GM19463 (cell line): ENCODE results near the gene LMNTD2.
A peak's percentile ranks its signal among the peaks of the same experiment; 100 is the strongest.
"Not testable (repeated sequence)": the region's sequence is repeated elsewhere in the genome, so short reads cannot be mapped to it uniquely, and the experiment has no call there.

Experiments
- ATAC-seq: cut with Tn5 transposase; IDR thresholded peaks from one replicate; pipeline ENCODE4 v1.9.1; 2021; ENCODE audit warnings: mild to moderate bottlenecking, moderate library complexity; ENCODE audit not compliant: unreplicated experiment

The LMNTD2 gene

DNA sequence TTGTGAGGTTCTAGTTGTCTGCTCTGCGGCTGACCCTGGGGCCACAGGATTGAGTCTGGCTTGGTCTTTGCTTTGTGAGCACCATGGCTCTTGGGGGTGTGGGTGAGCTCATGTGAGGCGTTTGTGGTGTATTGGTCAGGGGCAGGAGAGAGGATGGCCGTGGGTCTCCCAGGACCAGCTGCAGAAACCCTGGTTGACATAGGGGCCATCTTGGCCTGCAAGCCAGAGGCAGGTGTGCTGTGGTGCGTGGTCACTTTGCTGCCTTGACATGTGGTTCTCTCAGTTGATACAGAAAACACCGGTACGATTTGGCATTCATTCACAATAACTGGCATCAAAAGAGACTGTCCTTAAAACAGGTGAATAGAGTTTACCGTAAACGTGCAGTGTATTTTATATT is 27.0 kb upstream of the LMNTD2 start:
- no peak for ATAC-seq

- no peak for ATAC-seq
Measured at GRCh38 chr11:586376-587316, 26.1 kb upstream of the LMNTD2 start.

GRCh38 chr11:584287-584686 is 23.7 kb upstream of the LMNTD2 start:
- no peak for ATAC-seq

- no peak for ATAC-seq
Measured at GRCh38 chr11:581752-582151, 21.2 kb upstream of the LMNTD2 start.

DNA sequence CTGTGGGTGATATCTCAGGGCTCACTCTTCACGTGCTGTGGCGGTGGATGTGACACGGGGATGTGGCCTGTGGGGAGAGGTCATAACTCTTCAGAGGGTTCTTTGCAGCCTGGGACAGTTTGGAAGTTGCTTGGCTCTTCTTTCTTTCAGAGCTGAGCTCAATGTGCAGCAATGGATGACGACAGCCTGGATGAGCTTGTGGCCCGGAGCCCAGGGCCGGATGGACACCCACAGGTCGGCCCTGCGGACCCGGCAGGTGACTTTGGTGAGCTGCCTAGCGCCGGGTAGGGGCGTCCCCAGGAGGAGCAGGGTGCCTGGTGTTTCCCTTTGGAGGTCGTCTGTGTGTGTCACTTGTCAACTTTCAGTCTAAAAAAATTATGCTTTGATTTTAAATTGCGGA is 20.8 kb upstream of the LMNTD2 start:
- no peak for ATAC-seq

GRCh38 chr11:579830-580601 is 19.5 kb upstream of the LMNTD2 start:
- ATAC-seq, result no peak

- ATAC-seq, result no peak
Measured at GRCh38 chr11:578276-579035, 17.9 kb upstream of the LMNTD2 start.

- ATAC-seq, result no peak
Measured at GRCh38 chr11:577611-577894, 17.0 kb upstream of the LMNTD2 start.

DNA sequence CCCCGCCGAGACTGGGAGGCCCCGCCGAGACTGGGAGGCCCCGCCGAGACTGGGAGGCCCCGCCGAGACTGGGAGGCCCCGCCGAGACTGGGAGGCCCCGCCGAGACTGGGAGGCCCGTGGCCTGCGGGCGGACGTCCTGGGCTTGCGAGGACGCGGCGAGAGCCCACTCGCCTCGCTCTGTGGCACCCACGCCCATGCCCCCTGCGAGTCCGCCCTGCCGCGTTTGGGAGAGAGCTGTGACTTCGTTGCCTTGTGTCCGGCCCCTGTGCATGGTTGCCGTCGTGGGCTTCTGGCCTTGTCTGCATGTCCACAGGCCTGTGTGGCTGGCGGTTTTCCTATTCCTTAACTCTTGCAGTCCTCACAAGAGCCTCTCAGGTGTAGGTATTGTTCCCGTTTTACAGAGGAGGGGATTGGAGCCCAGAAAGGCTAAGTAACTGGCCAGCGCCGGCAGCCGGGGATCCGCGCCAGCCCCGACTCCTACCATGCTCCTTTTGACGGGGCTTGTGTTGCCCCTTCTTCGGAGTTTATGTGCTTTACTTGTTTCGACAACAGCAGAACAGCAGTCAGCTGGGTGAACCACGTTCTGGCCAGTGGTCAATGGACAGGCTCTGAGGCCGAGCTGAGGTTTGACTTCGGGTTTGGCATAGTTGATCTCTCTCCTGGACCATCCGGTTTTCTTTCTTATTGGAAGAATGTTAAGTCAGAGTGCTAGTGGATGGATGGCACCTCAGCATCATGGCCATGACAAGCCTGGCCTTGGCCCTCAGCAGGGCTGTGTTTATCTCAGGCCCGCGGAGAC is 16.5 kb upstream of the LMNTD2 start:
- no peak for ATAC-seq

- ATAC-seq, result peak; percentile 86
Measured at GRCh38 chr11:575996-576768, 15.6 kb upstream of the LMNTD2 start, which contains the start of gene PHRF1. Gene PHRF1, plus strand, starts transcription at chr11:576470. Its CDS starts 5,043 bp downstream, at chr11:581513.

DNA sequence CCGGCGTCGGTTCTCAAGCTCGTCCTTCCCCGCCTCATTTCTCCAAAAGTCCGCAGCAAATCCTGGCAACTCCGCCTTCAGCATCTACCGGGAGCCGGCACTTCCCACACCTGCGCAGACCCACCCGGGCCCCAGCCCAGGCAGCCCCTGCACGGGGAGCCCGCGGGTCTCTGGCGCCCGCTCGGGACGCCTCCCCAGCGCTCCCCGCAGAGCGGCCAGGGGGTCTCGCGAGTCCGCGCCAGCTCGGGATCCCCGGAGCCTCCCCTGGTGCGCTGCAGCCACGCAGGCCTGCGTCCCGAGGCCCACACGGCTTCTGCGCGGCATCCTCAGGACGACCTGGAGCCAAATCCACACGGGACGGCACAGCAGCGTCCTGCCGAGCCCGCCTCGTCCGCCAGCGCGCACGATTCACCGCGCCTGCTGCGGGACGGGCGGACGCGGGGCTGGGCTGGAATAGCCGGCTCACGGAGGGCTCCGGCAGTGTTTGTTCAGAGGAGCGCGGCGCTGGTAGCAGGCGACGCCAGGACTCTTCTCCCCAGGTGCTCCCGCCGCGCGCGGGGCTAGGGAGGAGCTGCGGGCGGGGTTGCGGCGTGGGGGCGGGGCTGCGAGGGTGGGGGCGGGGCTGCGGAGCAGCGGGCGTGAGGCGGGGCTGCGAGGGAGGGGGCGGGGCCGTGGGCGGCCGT is 14.9 kb upstream of the LMNTD2 start:
- peak; percentile 34 for ATAC-seq

GRCh38 chr11:574632-575312 is 14.2 kb upstream of the LMNTD2 start:
- no peak for ATAC-seq

DNA sequence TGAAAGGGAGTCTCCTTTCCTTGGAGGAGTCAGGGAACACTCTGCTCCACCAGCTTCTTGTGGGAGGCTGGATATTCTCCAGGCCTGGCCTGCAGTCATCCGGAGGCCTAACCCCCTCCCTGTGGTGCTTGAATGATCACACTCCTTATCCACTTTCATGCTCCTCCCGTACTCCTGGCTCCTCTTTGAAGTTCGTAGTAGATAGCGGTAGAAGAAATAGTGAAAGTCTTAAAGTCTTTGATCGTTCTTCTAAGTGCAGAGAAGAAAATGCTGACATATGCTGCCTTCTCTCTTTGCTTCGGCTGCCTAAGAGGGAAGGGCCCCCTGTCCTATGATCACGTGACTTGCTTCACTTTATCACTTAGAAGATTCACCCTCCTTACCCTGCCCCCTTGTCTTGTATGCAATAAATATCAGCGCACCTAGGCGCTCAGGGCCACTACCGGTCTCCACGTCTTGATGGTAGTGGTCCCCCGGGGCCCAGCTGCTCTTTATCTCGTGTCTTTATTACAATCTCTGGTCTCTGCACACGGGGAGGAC is 13.6 kb upstream of the LMNTD2 start:
- ATAC-seq, result not testable (repeated sequence)

DNA sequence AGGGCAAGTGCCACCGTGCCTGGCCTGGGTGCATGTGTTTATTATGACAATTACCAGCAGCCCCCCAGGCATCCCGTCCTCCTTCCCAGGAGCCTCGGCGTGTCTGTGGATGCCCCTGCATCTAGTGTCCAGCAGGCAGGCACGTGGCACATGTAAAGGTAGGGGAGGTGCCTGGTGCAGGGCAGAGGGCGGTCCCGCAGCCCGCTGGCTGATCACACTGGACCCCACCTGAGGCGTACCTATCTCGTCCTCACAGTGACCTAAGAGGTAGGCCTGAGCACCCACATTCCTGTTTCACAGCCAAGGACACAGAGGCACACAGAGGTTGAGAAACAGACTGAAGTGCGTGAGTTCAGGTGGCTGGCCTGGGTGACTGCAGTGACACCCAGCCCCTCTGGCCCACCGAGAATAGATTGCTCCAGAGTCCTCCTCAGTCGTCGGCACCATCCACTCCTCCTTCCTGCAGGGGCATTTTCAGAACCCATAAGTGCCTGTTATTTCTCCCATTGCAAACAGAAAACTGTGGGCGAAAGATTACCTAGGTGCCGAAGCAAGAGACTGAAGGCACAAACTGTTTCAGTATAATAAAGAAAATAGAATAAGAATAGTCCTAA is 12.7 kb upstream of the LMNTD2 start:
- ATAC-seq, result no peak

- no peak for ATAC-seq
Measured at GRCh38 chr11:571802-572185, 11.3 kb upstream of the LMNTD2 start.

DNA sequence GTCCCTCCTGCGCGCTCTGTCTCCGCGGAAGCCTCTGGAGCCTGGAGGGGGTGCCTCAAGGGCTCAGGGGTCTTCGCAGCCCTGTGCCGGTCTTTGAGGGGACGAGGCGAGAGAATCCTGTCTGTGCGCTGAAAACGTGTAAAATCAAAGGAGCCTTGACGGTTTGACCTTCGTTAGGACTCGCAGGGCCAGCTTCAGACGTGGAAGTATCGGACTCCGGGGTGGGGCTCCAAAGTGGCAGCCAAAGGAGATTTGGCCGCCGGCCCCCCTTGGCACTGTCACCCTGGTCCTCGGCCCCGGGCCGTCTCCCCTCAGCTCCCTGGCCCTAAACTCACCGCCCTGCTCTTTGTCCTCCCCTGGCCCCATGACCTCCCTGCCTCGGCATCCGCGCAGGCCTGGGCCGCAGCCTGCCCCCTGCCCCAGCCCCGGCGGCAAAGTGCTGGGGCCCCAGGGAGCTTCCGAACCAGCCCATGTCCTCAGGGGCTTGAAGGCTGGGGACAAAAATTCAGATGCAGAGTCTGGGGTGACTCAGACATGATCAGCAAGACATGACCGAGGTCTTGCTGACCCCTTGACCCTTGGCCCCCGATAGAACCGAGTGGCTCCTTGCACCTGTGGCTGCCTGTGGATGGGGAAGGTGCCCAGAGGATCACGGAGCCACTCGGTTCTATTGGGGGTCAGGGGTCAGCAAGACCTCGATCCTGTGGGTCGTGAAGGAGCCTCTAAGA is 8.8 kb upstream of the LMNTD2 start:
- no peak for ATAC-seq
